Naive thymus-derived CD4-positive, alpha-beta T cell (primary cell): ENCODE data around the gene CSRNP2. TPM values are rescaled to one million over a fixed set of nuclear protein-coding genes. Genes with fewer than 3 reads are reported as not detected.
"Not testable (repeated sequence)": the region's sequence is repeated elsewhere in the genome, so short reads cannot be mapped to it uniquely, and the experiment has no call there.

Source experiments
- ATAC-seq: fragments of 150-1000 bp; cut with Tn5 transposase; 2 replicates; pipeline ENCODE4 v1.10.0; 2021; ENCODE audit warnings: mild to moderate bottlenecking, moderate library complexity
- CTCF ChIA-PET: fragments of 350-600 bp; sonication (Branson Sonifier 250); formaldehyde crosslinking; loops from one replicate; lab custom pipeline; 2021; ENCODE audit warnings: antibody characterized with exemption; lab: Charles Lee
- POLR2A ChIA-PET: fragments of 350-600 bp; sonication (Branson Sonifier 250); formaldehyde crosslinking; loops from one replicate; lab custom pipeline; 2021; ENCODE audit warnings: antibody characterized with exemption, inconsistent platforms; lab: Charles Lee
- DNase-seq, 9 donors: peaks; one replicate each; pipeline versions ENCODE4 v3.0.0 to v3.0.0-alpha.2; 2020 to 2022; ENCODE audit warnings: mixed read lengths in 1 of 9
- H3K27ac ChIP-seq: one replicate; pipeline ENCODE4 v1.7.0; 2013; ENCODE audit warnings: mild to moderate bottlenecking, low read depth, low read length, moderate library complexity
- H3K27me3 ChIP-seq, 2 donors: one replicate each; pipeline ENCODE4 v1.7.0; 2013; ENCODE audit warnings: low read length in 2 of 2, mild to moderate bottlenecking in 2 of 2, moderate library complexity in 2 of 2; ENCODE audit not compliant: control insufficient read depth in 2 of 2, insufficient read depth in 2 of 2
- H3K36me3 ChIP-seq, 3 experiments: 1 replicate in 2 of 3; 2 replicates in 1 of 3; pipeline ENCODE4 v1.7.0; 2013; ENCODE audit warnings: low read length in 3 of 3, mild to moderate bottlenecking in 3 of 3, moderate library complexity in 1 of 3; ENCODE audit not compliant: insufficient read depth in 3 of 3, control insufficient read depth in 2 of 3
- H3K4me1 ChIP-seq, 2 donors: one replicate each; pipeline ENCODE4 v1.7.0; 2013; ENCODE audit warnings: low read length in 2 of 2, mild to moderate bottlenecking in 2 of 2, moderate library complexity in 1 of 2; ENCODE audit not compliant: control insufficient read depth in 2 of 2, insufficient read depth in 2 of 2
- H3K4me3 ChIP-seq: 2 replicates; pipeline ENCODE4 v1.7.0; 2013; ENCODE audit warnings: mild to moderate bottlenecking, low read length
- H3K9me3 ChIP-seq, 3 experiments: 1 replicate in 2 of 3; 2 replicates in 1 of 3; pipeline ENCODE4 v1.7.0; 2013; ENCODE audit warnings: low read length in 3 of 3; ENCODE audit not compliant: control insufficient read depth in 2 of 3
- H3K27ac Mint-ChIP-seq, 9 donors: one replicate each; pipeline ENCODE4 v1.8.0; 2020 to 2022; ENCODE audit warnings: mixed read lengths in 9 of 9, mild to moderate bottlenecking in 8 of 9, moderate library complexity in 5 of 9, inconsistent platforms in 2 of 9
- H3K27me3 Mint-ChIP-seq, 5 donors: one replicate each; pipeline ENCODE4 v1.8.0; 2021 to 2022; ENCODE audit warnings: mixed read lengths in 5 of 5, mild to moderate bottlenecking in 1 of 5
- H3K36me3 Mint-ChIP-seq, 5 donors: one replicate each; pipeline ENCODE4 v1.8.0; 2020 to 2022; ENCODE audit warnings: mixed read lengths in 5 of 5, mild to moderate bottlenecking in 3 of 5, inconsistent platforms in 1 of 5
- H3K4me1 Mint-ChIP-seq, 7 donors: one replicate each; pipeline ENCODE4 v1.8.0; 2020 to 2022; ENCODE audit warnings: mixed read lengths in 7 of 7, mild to moderate bottlenecking in 3 of 7, inconsistent platforms in 1 of 7
- H3K4me3 Mint-ChIP-seq, 10 donors: one replicate each; pipeline ENCODE4 v1.8.0; 2020 to 2022; ENCODE audit warnings: mild to moderate bottlenecking in 10 of 10, mixed read lengths in 10 of 10, moderate library complexity in 6 of 10, inconsistent platforms in 2 of 10
- H3K9me3 Mint-ChIP-seq, 11 donors: one replicate each; pipeline ENCODE4 v1.8.0; 2020 to 2022; ENCODE audit warnings: mixed read lengths in 11 of 11, mild to moderate bottlenecking in 4 of 11, inconsistent platforms in 1 of 11, moderate library complexity in 1 of 11
- intact Hi-C, 2 donors: fragments of 100-400 bp; cut with micrococcal nuclease; formaldehyde crosslinking; loops; one replicate each; pipeline ENCODE4 v1.15.1; 2023
- polyA plus RNA-seq, 2 donors: library from polyadenylated mRNA; unstranded; fragments of 300-500 nt; fragmentation: Illumina TruSeq; gene quantifications; one replicate each; pipeline ENCODE4 v1.2.3, GENCODE V29; 2021
- total RNA-seq, 6 experiments: library from RNA in 5 of 6; stranded (reverse) in 5 of 6; gene quantifications; 1 replicate in 5 of 6; 2 replicates in 1 of 6; pipeline ENCODE4 v1.2.3 and lab custom pipeline; 2021 to 2026

CSRNP2 gene
- total and polyA plus RNA-seq, 7 experiments from 2014 or later: 2.7 to 38.7 (median 20.1) TPM

GRCh38 chr12:51082561-51083125, 753 bp downstream of the CSRNP2 start:
- Histone ChIP-seq H3K36me3 (peaks cover 0 to 5% (median 0%) of the 10 kb centered on the region in 3 experiments), H3K4me1 (peaks cover 7% of the 10 kb centered on the region in 2 donors), H3K4me3 (peak overlapping the region; percentile 78), H3K9me3 (no peaks in the 10 kb centered on the region), H3K27ac (peak overlapping the region; percentile 97), H3K27me3 (no peaks in the 10 kb centered on the region)
- Mint-ChIP-seq H3K27me3 (no peaks in the 10 kb centered on the region), H3K4me1 (peaks cover 28 to 51% (median 49%) of the 10 kb centered on the region in 7 donors), H3K4me3 (peak overlapping the region; percentile 89 to 100 (median 96)), H3K27ac (peak overlapping the region; percentile 89 to 98 (median 93)), H3K9me3 (peaks cover 0 to 3% (median 0%) of the 10 kb centered on the region in 11 donors), H3K36me3 (peaks cover 0 to 22% (median 6%) of the 10 kb centered on the region in 5 donors)
- intact Hi-C loops: loop anchor here (1.0 to 5.0 kb wide), 10 partner anchors 34 to 1925 kb away; partner anchors contain the start of genes ATF1 (in 2 of the 2), DAZAP2 (in 2 of the 2), LETMD1 (in 2 of the 2) and SLC11A2 (in 2 of the 2)
- CTCF ChIA-PET: no interaction called here
- DNase-seq: peak in 7 of 9 donors; percentile 19 to 43 (median 35)
- POLR2A ChIA-PET: interaction anchor here (0.7 to 4.5 kb wide), 12 partner anchors 9 to 319 kb away, joined by 3 to 29 read pairs (median 4); partner anchors contain the start of genes ATF1, DAZAP2, LETMD1 and POU6F1
- ATAC-seq: no peak

DNA sequence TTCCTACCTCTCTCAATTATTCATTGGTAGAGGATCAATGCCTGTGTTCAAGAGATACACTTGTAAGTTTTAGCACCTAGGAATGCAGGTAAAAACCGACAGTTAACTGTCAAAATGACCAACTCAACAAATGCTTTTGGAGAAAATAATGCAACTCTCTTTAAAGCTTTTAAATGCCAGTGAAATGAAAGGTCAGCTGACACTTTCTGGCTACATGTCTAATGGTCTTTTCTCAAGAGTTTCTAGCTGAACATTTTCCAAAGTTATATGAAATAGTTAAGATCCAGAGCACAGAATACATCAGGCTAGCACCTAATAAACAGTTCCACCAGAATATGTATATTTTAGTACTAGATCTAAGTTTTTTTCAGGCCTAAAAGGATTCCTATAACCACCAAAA, 2.0 kb downstream of the CSRNP2 start:
- ATAC-seq (no peak), DNase-seq (no peak)
- peaks cover 7% of the 10 kb centered on the region in 2 donors for H3K4me1 ChIP-seq
- H3K4me3 Mint-ChIP-seq: peak overlapping the region; percentile 31 to 100 (median 94)
- no peaks in the 10 kb centered on the region for H3K27me3 Mint-ChIP-seq
- intact Hi-C loops: loop anchor here (5.0 kb wide), 3 partner anchors 241 to 1926 kb away; partner anchors contain the start of genes BIN2 (in 1 of the 2), EIF4B (in 1 of the 2) and LARP4 (in 1 of the 2)
- peaks cover 0 to 3% (median 0%) of the 10 kb centered on the region in 11 donors for H3K9me3 Mint-ChIP-seq
- peaks cover 33 to 63% (median 54%) of the 10 kb centered on the region in 7 donors for H3K4me1 Mint-ChIP-seq
- H3K9me3 ChIP-seq: no peaks in the 10 kb centered on the region
- H3K4me3 ChIP-seq: no peak overlapping the region
- H3K27ac Mint-ChIP-seq: peak overlapping the region in 5 of 9 donors; percentile 9 to 49 (median 22)
- H3K36me3 Mint-ChIP-seq: peaks cover 0 to 22% (median 6%) of the 10 kb centered on the region in 5 donors
- H3K27me3 ChIP-seq: no peaks in the 10 kb centered on the region
- ChIA-PET POLR2A (interaction anchor here (1.4 to 4.5 kb wide), 3 partner anchors 32 to 157 kb away, joined by 3 to 29 read pairs (median 13); partner anchors contain the start of genes DAZAP2 and POU6F1), CTCF (no interaction called here)
- no peak overlapping the region for H3K27ac ChIP-seq
- peaks cover 0 to 5% (median 0%) of the 10 kb centered on the region in 3 experiments for H3K36me3 ChIP-seq

DNA sequence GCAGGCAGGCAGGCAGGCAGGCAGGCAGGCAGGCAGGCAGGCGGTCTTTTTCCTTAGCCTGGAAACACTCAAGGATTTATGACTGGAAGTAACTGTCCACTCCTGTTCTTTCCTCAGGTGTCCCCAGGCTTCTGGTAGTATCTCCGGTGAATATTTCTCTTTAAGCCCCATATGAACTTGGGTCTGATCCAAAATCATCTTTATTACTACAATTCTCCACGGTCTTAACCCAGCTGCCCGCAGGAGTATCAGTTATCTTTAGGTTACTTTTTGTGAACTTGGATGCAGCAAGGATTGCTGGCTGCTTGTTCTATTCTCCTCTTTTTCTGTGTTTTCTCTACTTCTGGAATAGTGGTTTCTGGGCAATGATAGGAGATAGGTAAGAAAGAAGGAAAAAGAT, 3.3 kb downstream of the CSRNP2 start:
- ChIA-PET CTCF (no interaction called here), POLR2A (interaction anchor here (0.6 to 4.5 kb wide), 5 partner anchors 22 to 158 kb away, joined by 3 to 29 read pairs (median 3); partner anchors contain the start of genes DAZAP2 and POU6F1)
- intact Hi-C loops: loop anchor here (5.0 kb wide), 3 partner anchors 242 to 1927 kb away; partner anchors contain the start of genes BIN2 (in 1 of the 2), EIF4B (in 1 of the 2) and LARP4 (in 1 of the 2)
- Mint-ChIP-seq H3K36me3 (peaks cover 0 to 23% (median 6%) of the 10 kb centered on the region in 5 donors), H3K4me3 (peak overlapping the region in 2 of 10 donors; percentile 16 to 29), H3K4me1 (peaks cover 36 to 67% (median 63%) of the 10 kb centered on the region in 7 donors), H3K9me3 (peaks cover 0 to 3% (median 0%) of the 10 kb centered on the region in 11 donors), H3K27ac (no peak overlapping the region), H3K27me3 (no peaks in the 10 kb centered on the region)
- Histone ChIP-seq H3K36me3 (peaks cover 0 to 9% (median 0%) of the 10 kb centered on the region in 3 experiments), H3K9me3 (no peaks in the 10 kb centered on the region), H3K27me3 (no peaks in the 10 kb centered on the region), H3K4me3 (no peak overlapping the region), H3K27ac (no peak overlapping the region), H3K4me1 (peaks cover 7 to 11% of the 10 kb centered on the region in 2 donors)
- ATAC-seq: no peak
- no peak for DNase-seq

- CTCF ChIA-PET: interaction anchor here (0.7 kb wide), 1 partner anchor 173 kb away, joined by 3 read pairs; no protein-coding TSS in a partner anchor
Measured at GRCh38 chr12:51078866-51079265, 4.5 kb downstream of the CSRNP2 start.

DNA sequence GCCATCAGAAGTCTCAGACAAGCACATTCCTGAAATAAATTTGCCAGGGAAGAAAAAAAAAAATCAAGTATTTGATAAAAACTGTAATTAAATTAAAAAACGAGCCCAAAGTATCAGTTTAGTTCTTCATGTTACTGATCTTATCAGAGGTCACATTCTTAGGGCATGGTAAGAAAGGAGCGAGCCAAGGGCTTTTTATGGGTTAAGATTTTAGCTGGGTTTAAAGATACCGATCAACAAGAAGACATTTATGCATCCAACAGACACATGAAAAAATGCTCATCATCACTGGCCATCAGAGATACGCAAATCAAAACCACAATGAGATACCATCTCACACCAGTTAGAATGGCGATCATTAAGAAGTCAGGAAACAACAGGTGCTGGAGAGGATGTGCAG, 5.0 kb downstream of the CSRNP2 start:
- H3K4me3 Mint-ChIP-seq, intact Hi-C loops, H3K9me3 Mint-ChIP-seq, H3K27ac ChIP-seq, H3K4me3 ChIP-seq, H3K27me3 ChIP-seq, DNase-seq, ATAC-seq, H3K9me3 ChIP-seq, H3K27me3 Mint-ChIP-seq: not testable (repeated sequence)
- ChIA-PET CTCF (interaction anchor here (0.7 kb wide), 1 partner anchor 173 kb away, joined by 3 read pairs; no protein-coding TSS in a partner anchor), POLR2A (interaction anchor here (0.9 to 1.3 kb wide), 2 partner anchors 9 to 171 kb away, joined by 4 to 5 read pairs; no protein-coding TSS in a partner anchor)
- peaks cover 29 to 63% (median 55%) of the 10 kb centered on the region in 7 donors for H3K4me1 Mint-ChIP-seq
- H3K27ac Mint-ChIP-seq: peak overlapping the region in 1 of 9 donors; percentile 61
- H3K36me3 Mint-ChIP-seq: peaks cover 0 to 25% (median 10%) of the 10 kb centered on the region in 5 donors
- peaks cover 7 to 11% of the 10 kb centered on the region in 2 donors for H3K4me1 ChIP-seq
- H3K36me3 ChIP-seq: peaks cover 0 to 15% (median 0%) of the 10 kb centered on the region in 3 experiments

More at GRCh38 chr12:51078866-51079265, 4.5 kb downstream of the CSRNP2 start:
- H3K27me3 Mint-ChIP-seq, intact Hi-C loops, H3K27ac ChIP-seq, H3K27me3 ChIP-seq, H3K9me3 ChIP-seq, DNase-seq, H3K4me3 ChIP-seq, H3K9me3 Mint-ChIP-seq, ATAC-seq: not testable (repeated sequence)
- Mint-ChIP-seq H3K4me3 (peak overlapping the region in 1 of 10 donors; percentile 27), H3K27ac (peak overlapping the region in 1 of 9 donors; percentile 61), H3K36me3 (peaks cover 0 to 25% (median 10%) of the 10 kb centered on the region in 5 donors), H3K4me1 (peaks cover 32 to 67% (median 59%) of the 10 kb centered on the region in 7 donors)
- POLR2A ChIA-PET: interaction anchor here (0.9 to 1.3 kb wide), 2 partner anchors 10 to 170 kb away, joined by 4 to 5 read pairs; no protein-coding TSS in a partner anchor
- Histone ChIP-seq H3K36me3 (peaks cover 0 to 10% (median 0%) of the 10 kb centered on the region in 3 experiments), H3K4me1 (peaks cover 7 to 11% of the 10 kb centered on the region in 2 donors)

GRCh38 chr12:51077930-51078329, 5.5 kb downstream of the CSRNP2 start:
- Histone ChIP-seq H3K9me3 (no peaks in the 10 kb centered on the region), H3K27ac (no peak overlapping the region), H3K27me3 (no peaks in the 10 kb centered on the region), H3K36me3 (peaks cover 0 to 16% (median 0%) of the 10 kb centered on the region in 3 experiments), H3K4me3 (no peak overlapping the region), H3K4me1 (peaks cover 7 to 11% of the 10 kb centered on the region in 2 donors)
- Mint-ChIP-seq H3K36me3 (peaks cover 0 to 27% (median 10%) of the 10 kb centered on the region in 5 donors), H3K9me3 (peaks cover 0 to 3% (median 0%) of the 10 kb centered on the region in 11 donors), H3K4me3 (no peak overlapping the region), H3K27me3 (no peaks in the 10 kb centered on the region), H3K27ac (peak overlapping the region in 2 of 9 donors; percentile 17 to 42), H3K4me1 (peaks cover 27 to 63% (median 55%) of the 10 kb centered on the region in 7 donors)
- ChIA-PET POLR2A (interaction anchor here (0.9 to 1.3 kb wide), 2 partner anchors 9 to 171 kb away, joined by 4 to 5 read pairs; no protein-coding TSS in a partner anchor), CTCF (interaction anchor here (0.7 to 1.0 kb wide), 2 partner anchors 10 to 174 kb away, joined by 3 read pairs; no protein-coding TSS in a partner anchor)
- DNase-seq (no peak), ATAC-seq (no peak)
- intact Hi-C loops: no loop called here
